GM19023 (cell line): Measurements from ENCODE around the gene LCN15.
"Not testable (repeated sequence)": the region's sequence is repeated elsewhere in the genome, so short reads cannot be mapped to it uniquely, and the experiment has no call there.

Experiments used
- ATAC-seq: cut with Tn5 transposase; IDR thresholded peaks from one replicate; pipeline ENCODE4 v1.9.1; 2021; ENCODE audit warnings: mild to moderate bottlenecking, moderate library complexity; ENCODE audit not compliant: unreplicated experiment

LCN15 gene

GRCh38 chr9:136756134-136756438 lies 8.2 kb downstream of the LCN15 start:
- ATAC-seq = no peak

- not testable (repeated sequence) for ATAC-seq
Observed at GRCh38 chr9:136755302-136756133, 8.8 kb downstream of the LCN15 start.

- no peak for ATAC-seq
Observed at GRCh38 chr9:136754626-136755301, 9.6 kb downstream of the LCN15 start.

GRCh38 chr9:136754059-136754572 lies 10.2 kb downstream of the LCN15 start:
- ATAC-seq = no peak

DNA sequence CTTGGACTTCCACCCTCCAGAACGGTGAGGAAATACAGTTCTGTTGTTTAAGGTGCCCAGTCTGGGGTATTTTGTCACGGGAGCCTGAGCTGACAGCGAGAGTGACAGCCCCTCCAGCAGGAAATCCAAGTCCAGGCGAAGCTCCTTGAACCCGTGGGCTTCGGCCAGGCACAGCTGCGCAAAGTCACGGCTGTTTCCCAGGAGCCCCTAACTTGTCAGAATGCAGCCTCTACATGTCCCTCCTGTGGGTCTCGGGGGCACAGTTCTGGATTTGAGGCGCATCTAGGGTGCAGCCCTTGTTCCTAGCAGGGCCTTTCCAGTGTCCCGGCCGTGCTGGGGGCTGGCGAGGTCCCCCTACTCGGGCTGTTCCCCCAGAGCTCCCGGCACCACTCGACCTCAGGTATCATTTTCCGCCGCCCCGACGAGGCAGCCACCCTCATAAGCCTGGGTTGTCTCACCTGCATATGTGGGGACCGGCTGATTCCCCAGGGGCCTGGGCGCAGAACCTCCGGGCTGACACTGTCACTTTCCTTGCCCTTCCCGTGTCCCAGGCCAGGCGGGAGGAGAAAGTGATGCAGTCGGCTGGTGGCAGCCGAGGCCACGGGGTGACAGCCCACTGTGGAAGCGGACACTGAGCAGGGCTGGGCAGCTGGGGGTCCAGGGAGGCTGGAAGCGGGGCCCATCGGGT lies 10.8 kb downstream of the LCN15 start:
- ATAC-seq = no peak

DNA sequence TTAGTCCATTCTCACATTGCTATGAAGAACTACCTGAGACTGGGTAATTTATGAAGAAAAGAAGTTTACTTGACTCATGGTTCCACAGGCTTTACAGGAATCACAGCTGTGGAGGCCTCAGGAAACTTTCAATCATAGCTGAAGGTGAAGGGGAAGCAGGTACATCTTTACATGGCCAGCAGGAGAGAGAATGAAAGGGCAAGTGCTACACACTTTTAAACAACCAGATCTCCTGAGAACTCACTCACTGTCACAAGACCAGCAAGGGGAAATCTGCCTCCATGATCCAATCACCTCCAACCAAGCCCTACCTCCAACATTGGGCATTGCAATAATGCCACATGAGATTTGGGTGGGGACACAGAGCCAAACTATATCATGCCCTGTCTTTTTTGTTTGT lies 12.5 kb downstream of the LCN15 start:
- ATAC-seq = no peak

DNA sequence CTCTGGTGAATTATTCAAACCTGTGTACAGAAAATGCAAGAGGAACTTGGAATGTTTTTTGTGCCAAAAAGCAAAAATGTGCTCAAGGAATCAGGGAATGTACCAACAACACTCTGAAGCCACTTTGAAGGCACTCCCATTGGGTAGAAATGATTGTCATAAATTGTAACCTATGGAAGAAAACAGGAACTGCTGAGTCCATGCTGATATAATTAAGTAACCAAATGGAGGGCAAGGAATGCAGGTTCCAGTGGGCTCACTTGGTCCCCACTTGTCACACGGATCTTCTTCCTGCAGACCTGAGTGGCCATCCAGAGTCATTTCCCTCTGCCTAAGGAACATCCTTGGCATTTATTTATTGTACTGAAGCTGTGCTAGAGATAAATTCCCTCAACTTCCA lies 13.1 kb downstream of the LCN15 start:
- ATAC-seq = no peak

GRCh38 chr9:136750526-136750925 lies 13.8 kb downstream of the LCN15 start:
- ATAC-seq = no peak

DNA sequence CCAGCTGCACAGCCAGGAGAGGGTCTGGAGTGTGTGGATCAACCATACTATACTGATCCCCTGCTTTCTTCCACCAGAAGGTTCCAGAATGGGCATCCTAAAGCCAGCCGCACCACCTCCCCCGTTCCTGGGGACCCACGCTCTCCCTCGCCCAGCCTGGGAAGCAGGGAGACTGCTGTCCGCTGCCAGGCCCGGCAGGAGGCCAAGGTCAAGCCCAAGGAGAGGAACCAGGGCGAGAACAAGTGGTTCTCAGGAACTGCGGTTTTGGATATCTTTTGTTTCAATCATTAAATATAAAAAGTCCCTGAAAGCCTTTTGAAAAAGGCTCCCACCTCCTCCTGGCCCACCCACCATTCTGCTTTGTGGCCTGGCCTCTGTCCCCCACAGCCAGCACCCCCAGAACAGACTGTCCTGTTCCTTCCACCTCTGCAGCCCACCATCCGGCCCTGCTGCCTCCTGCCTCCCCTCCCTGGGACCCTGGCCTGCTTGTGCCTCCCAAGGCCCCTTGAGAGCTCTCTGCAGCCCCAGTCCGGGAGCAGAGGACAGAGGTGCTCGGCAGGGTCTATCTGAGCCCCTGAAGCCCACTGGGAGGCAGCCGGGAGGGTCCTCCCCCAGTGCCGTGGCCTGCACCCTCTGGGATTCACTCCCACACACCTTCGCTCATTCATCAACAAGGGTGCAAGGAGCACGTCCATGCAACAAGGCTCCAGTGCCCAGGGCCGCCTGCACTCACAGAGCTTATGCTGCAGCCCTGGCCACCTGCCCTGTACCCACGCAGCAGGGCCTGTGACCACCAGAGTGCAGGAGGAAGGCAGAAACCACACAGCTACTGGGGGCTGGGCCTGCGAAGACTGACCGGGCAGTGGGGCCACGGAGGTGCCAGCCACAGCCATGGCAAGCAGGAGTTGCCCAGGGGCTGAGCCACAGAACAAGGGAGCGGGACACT lies 15.4 kb downstream of the LCN15 start:
- ATAC-seq = no peak

- no peak for ATAC-seq
Observed at GRCh38 chr9:136748201-136748600, 16.1 kb downstream of the LCN15 start, which contains the start of gene LCN6. LCN6 (minus strand) TSS chr9:136748525; CDS start chr9:136748483, 42 bp downstream.

- no peak for ATAC-seq
Observed at GRCh38 chr9:136747161-136748060, 16.9 kb downstream of the LCN15 start.

DNA sequence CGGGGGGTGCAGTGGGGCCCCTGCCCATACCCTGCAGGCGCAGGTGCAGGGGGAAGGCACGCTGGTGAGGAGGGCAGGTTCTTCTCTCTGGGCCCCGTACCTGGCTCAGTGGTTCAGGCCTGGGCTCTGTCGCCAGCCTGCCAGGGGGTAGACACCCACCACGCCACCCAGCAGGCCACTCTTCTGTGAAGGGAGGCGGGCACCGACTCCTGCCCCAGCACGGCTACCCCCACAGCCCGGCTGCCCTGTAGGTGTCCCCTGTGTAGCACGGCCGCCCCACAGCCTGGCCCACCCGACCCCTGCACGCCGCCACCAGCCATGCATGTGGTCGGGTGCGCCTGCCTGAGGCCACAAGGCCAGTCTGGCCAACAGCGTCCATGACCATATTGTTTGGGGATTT lies 17.7 kb downstream of the LCN15 start:
- ATAC-seq = no peak

GRCh38 chr9:136746155-136746490 lies 18.2 kb downstream of the LCN15 start:
- no peak for ATAC-seq

GRCh38 chr9:136745389-136746154 lies 18.7 kb downstream of the LCN15 start:
- ATAC-seq = no peak

DNA sequence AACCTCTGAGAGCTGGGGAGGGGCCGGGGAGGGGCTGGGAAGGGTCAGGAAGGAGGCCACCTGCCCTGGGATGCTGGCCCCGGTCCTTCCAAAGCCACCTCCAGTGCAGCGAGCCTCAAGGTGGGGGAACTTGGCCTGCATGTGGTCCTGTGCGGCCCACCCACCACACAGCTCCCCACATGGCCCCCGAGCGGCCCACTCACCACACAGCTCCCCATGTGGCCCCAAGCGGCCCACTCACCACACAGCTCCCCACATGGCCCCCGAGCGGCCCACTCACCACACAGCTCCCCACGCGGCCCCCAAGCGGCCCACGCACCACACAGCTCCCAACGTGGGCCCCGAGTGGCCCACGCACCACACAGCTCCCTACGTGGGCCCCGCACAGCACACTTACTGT lies 19.5 kb downstream of the LCN15 start:
- ATAC-seq = no peak

DNA sequence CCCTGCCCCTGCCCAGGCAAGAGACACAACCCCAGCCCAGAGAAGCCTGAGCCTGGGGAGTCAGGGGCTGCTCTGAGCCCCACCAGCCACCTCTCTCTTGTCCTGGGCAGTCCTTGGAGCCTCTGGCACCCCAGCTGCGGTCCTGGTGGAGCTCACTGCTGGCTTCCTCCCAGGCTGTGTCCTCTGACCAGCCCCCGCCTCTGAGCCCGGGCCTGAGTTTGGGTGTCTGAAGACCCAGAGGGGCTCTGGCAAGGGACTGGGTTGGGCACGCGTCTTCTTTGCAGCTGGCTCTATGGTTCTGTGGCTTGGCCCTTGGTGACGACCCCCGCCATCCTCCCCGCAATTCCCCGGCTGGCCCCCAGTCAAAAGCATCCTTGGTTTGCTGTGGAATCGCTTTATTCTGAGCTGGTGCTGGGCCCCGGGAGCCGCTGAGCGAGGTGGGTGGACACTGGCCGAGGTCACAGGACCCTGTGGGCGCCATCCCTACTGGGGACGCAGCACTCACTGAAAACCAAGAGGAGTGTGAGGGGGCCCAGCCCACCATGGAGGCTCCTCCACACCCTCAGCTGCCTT lies 20.6 kb downstream of the LCN15 start:
- no peak for ATAC-seq

GRCh38 chr9:136742591-136743391 lies 21.5 kb downstream of the LCN15 start, which contains the start of gene LCN10:
LCN10 (minus strand) TSS chr9:136742940; CDS start chr9:136742903, 37 bp downstream.
- no peak for ATAC-seq
